Gastroesophageal sphincter (tissue), 4 donors: ENCODE results near the gene MSRB2. TPM values are rescaled to one million over a fixed set of nuclear protein-coding genes. Genes with fewer than 3 reads are reported as not detected.

Experiments
- ATAC-seq: fragments of 150-250 bp; one replicate; pipeline ENCODE4 v1.9.1; 2016; ENCODE audit warnings: mild to moderate bottlenecking, moderate library complexity
- H3K27ac ChIP-seq, 4 donors: fragments of 200-600 bp; sonication (generic) in 3 of 4; 1 replicate in 3 of 4; 2 replicates in 1 of 4; pipeline ENCODE4 v1.5.1; 2016 to 2019
- H3K27me3 ChIP-seq: fragments of 200-600 bp; sonication (generic); one replicate; pipeline ENCODE4 v1.5.1; 2019
- H3K36me3 ChIP-seq, 2 donors: fragments of 200-600 bp; sonication (generic); one replicate each; pipeline ENCODE4 v1.5.1; 2019; ENCODE audit warnings: control low read depth in 1 of 2
- H3K4me1 ChIP-seq, 3 donors: fragments of 200-600 bp; sonication (generic); 1 replicate in 2 of 3; 2 replicates in 1 of 3; pipeline ENCODE4 v1.5.1; 2016 to 2019; ENCODE audit warnings: control low read depth in 2 of 3
- H3K4me3 ChIP-seq, 2 donors: fragments of 200-600 bp; sonication (generic); one replicate each; pipeline ENCODE4 v1.5.1; 2019; ENCODE audit warnings: mild to moderate bottlenecking in 1 of 2, moderate library complexity in 1 of 2
- H3K9me3 ChIP-seq, 3 donors: fragments of 200-600 bp; sonication (generic); one replicate each; pipeline ENCODE4 v1.5.1; 2017 to 2019; ENCODE audit warnings: control low read depth in 2 of 3
- CTCF ChIP-seq, 4 experiments: fragments of 200-600 bp in 2 of 4; fragments of 450-650 bp in 2 of 4; sonication (generic) in 1 of 4; IDR thresholded peaks; one replicate each; pipeline ENCODE4 v1.5.1; 2017 to 2019; ENCODE audit warnings: antibody characterized with exemption in 4 of 4, mild to moderate bottlenecking in 2 of 4, moderate library complexity in 2 of 4
- EP300 ChIP-seq: sonication (generic); formaldehyde crosslinking; IDR thresholded peaks from one replicate; pipeline ENCODE4 v1.6.1; 2017; ENCODE audit warnings: antibody characterized with exemption, mild to moderate bottlenecking
- POLR2A ChIP-seq, 2 donors: fragments of 450-650 bp; IDR thresholded peaks; one replicate each; pipeline ENCODE4 v1.6.1; 2017; ENCODE audit warnings: antibody characterized with exemption in 2 of 2, mild to moderate bottlenecking in 2 of 2, moderate library complexity in 1 of 2
- POLR2AphosphoS5 ChIP-seq: sonication (generic); formaldehyde crosslinking; IDR thresholded peaks from one replicate; pipeline ENCODE4 v1.6.1; 2017; ENCODE audit warnings: antibody characterized with exemption
- WGBS, 2 donors: methylation state at CpG; one replicate each; pipeline ENCODE4 v1.1.5; 2018; ENCODE audit warnings: low coverage in 1 of 2; 5-methylcytosine and 5-hydroxymethylcytosine counted together
- total RNA-seq, 4 donors: library from RNA; depleted of rRNA; stranded (reverse); fragments of >200 nt; gene quantifications; one replicate each; pipeline ENCODE4 v1.1.0, GENCODE V29; 2016

MSRB2 gene
- total RNA-seq, 4 donors from 2014 or later = 37.3 to 54.9 (median 42.8) TPM

DNA sequence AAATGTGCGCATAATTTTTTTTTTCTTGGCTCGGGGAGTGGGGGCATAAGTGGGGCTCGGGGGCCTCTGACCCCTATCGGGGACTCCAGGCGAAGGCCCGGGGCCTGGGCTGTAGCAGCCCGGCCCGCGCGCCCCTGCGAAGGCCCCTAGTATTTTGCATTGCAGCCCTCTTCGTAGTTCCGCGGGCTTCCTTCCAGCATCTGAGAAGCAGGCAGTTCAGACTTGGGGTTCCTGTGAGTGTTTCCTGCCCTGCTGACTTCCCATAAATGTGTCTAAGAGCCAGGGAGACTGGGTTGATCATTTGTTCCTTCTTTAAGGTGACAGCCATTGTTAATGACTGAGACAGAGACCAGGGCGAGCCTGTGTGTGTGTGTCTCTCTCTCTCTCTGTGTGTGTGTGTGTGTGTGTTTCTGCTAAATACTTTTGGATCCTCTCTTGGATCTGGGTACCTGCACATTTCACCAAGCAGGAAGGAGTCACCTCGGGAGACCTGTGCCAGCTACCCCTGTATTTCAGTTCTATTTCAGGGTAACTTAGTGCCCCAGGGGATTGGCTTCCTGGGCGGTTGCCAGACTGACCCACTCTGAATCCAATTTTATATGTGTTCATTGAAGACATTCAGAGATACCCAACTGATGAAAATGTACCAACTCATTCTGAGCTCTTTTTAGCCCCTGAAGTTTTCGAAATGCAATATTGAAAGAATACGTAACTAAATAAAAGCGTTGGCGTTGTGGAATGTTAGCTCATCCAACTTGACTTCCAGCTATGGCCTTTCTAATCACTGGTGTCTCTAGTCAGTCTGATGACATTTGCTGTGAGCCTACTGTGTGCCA is 805 bp downstream of the MSRB2 start:
- TF ChIP-seq CTCF (IDR thresholded peaks at IDR 0.05) = no peak
- TF ChIP-seq POLR2AphosphoS5 = peak; percentile 71
- no peak for TF ChIP-seq POLR2A (IDR thresholded peaks at IDR 0.05)
- no peak for TF ChIP-seq EP300
- Histone ChIP-seq H3K27ac (peak overlapping the region; percentile 92 to 99 (median 98)), H3K4me1 (peaks cover 0 to 38% (median 0%) of the 10 kb centered on the region in 3 donors), H3K9me3 (peaks cover 0 to 4% (median 0%) of the 10 kb centered on the region in 3 donors), H3K27me3 (no peaks in the 10 kb centered on the region), H3K36me3 (no peaks in the 10 kb centered on the region), H3K4me3 (peak overlapping the region; percentile 66 to 81)
- WGBS, 2 donors = 21 to 52% methylated on average over 6 of the region's 21 CpGs
- ATAC-seq = peak; percentile 48

GRCh38 chr10:23096802-23097549 is 1.6 kb downstream of the MSRB2 start:
- H3K4me3 ChIP-seq = peak overlapping the region; percentile 66 to 81
- WGBS, 2 donors = 14 to 35% methylated on average over 6 to 7 of the region's 8 CpGs
- peak; percentile 75 for TF ChIP-seq POLR2AphosphoS5
- no peak for TF ChIP-seq POLR2A (IDR thresholded peaks at IDR 0.05)
- TF ChIP-seq CTCF (IDR thresholded peaks at IDR 0.05) = no peak
- no peak for TF ChIP-seq EP300
- peaks cover 0 to 4% (median 0%) of the 10 kb centered on the region in 3 donors for H3K9me3 ChIP-seq
- peaks cover 0 to 38% (median 0%) of the 10 kb centered on the region in 3 donors for H3K4me1 ChIP-seq
- H3K36me3 ChIP-seq = no peaks in the 10 kb centered on the region
- no peaks in the 10 kb centered on the region for H3K27me3 ChIP-seq
- peak; percentile 36 for ATAC-seq
- H3K27ac ChIP-seq = peak overlapping the region; percentile 92 to 99 (median 98)

DNA sequence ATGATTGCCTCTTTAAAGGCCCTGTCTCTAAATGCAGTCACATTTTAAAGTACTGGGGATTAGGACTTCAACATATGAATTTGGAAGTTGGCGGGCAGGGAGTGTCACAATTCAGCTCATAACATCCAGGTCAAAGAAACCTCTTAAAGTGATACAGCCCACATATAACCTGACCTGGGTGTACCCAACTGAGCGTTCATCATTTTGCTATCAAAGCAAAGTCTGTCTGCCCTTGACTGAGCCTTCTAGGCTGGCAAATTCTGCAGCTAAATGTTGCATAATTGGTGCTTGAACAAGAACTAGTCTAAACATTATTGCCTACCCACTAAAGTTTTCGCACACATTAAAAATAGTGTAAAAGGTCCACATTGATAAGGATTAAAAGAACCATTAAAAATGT is 3.7 kb downstream of the MSRB2 start:
- Histone ChIP-seq H3K9me3 (peaks cover 0 to 4% (median 0%) of the 10 kb centered on the region in 3 donors), H3K4me1 (peaks cover 0 to 38% (median 0%) of the 10 kb centered on the region in 3 donors), H3K4me3 (no peak overlapping the region), H3K27me3 (no peaks in the 10 kb centered on the region), H3K27ac (no peak overlapping the region), H3K36me3 (peaks cover 0 to 1% of the 10 kb centered on the region in 2 donors)
- WGBS, 2 donors = 93% methylated on average over 1 to 3 of the region's 3 CpGs
- ATAC-seq = no peak
- no peak for TF ChIP-seq POLR2AphosphoS5
- no peak for TF ChIP-seq CTCF (IDR thresholded peaks at IDR 0.05)
- no peak for TF ChIP-seq POLR2A (IDR thresholded peaks at IDR 0.05)
- TF ChIP-seq EP300 = no peak

- no peak for ATAC-seq
- no peaks in the 10 kb centered on the region for H3K27me3 ChIP-seq
- no peak overlapping the region for H3K27ac ChIP-seq
- TF ChIP-seq CTCF (IDR thresholded peaks at IDR 0.05) = no peak
- no peak for TF ChIP-seq POLR2AphosphoS5
- TF ChIP-seq EP300 = no peak
- no peak for TF ChIP-seq POLR2A (IDR thresholded peaks at IDR 0.05)
- peaks cover 0 to 4% (median 0%) of the 10 kb centered on the region in 3 donors for H3K9me3 ChIP-seq
- H3K36me3 ChIP-seq = peaks cover 0 to 9% of the 10 kb centered on the region in 2 donors
- H3K4me3 ChIP-seq = no peak overlapping the region
- H3K4me1 ChIP-seq = peaks cover 0 to 32% (median 0%) of the 10 kb centered on the region in 3 donors
- 65 to 93% methylated on average over 2 of the region's 2 CpGs for WGBS, 2 donors
Observed at GRCh38 chr10:23099816-23100215, 4.4 kb downstream of the MSRB2 start.
